Measurements from ENCODE around the gene MAGEF1. TPM values are rescaled to one million over a fixed set of nuclear protein-coding genes. Genes with fewer than 3 reads are reported as not detected.

The MAGEF1 gene
- total RNA-seq, 1 donor from 2014 or later, result 88.1 TPM

GRCh38 chr3:184666442-184666841 lies 45.4 kb downstream of the MAGEF1 start:
- Histone ChIP-seq H3K27me3 (peaks cover 6% of the 10 kb centered on the region), H3K4me3 (no peak overlapping the region), H3K9me3 (ENCODE audit: low read depth) (no peaks in the 10 kb centered on the region), H3K9ac (no peak overlapping the region), H3K36me3 (no peaks in the 10 kb centered on the region), H2AFZ (replicated peaks) (no peak overlapping the region), H3F3A (ENCODE audit: low read depth) (peaks cover 15% of the 10 kb centered on the region), H3K79me2 (ENCODE audit: low read depth) (no peaks in the 10 kb centered on the region), H4K20me1 (ENCODE audit: low read depth) (no peaks in the 10 kb centered on the region), H3K4me1 (peaks cover 9% of the 10 kb centered on the region), H3K27ac (no peak overlapping the region), H3K4me2 (no peak overlapping the region)
- H3K4me3 Mint-ChIP-seq, result no peak overlapping the region
- no peak for TF ChIP-seq CTCF (IDR thresholded peaks at IDR 0.05)
- no peak for TF ChIP-seq EZH2 (IDR thresholded peaks at IDR 0.05)
- no peak for TF ChIP-seq EZH2phosphoT487 (IDR thresholded peaks at IDR 0.05)
- H3K36me3 Mint-ChIP-seq, result no peaks in the 10 kb centered on the region
- no peak for DNase-seq (ENCODE audit: low spot score)
- peaks cover 19% of the 10 kb centered on the region for H3K4me1 Mint-ChIP-seq
- H3K27ac Mint-ChIP-seq, result no peak overlapping the region
- peaks cover under 1% of the 10 kb centered on the region for H3K9me3 Mint-ChIP-seq
- H3K27me3 Mint-ChIP-seq (ENCODE audit: insufficient read depth, low read depth), result peaks cover 12% of the 10 kb centered on the region

GRCh38 chr3:184665101-184665500 lies 46.8 kb downstream of the MAGEF1 start:
- Histone ChIP-seq H3K4me3 (no peak overlapping the region), H2AFZ (replicated peaks) (no peak overlapping the region), H3K27ac (no peak overlapping the region), H3K27me3 (peaks cover 6% of the 10 kb centered on the region), H4K20me1 (ENCODE audit: low read depth) (no peaks in the 10 kb centered on the region), H3F3A (ENCODE audit: low read depth) (peaks cover 24% of the 10 kb centered on the region), H3K9me3 (ENCODE audit: low read depth) (no peaks in the 10 kb centered on the region), H3K36me3 (no peaks in the 10 kb centered on the region), H3K4me1 (peaks cover 18% of the 10 kb centered on the region), H3K9ac (no peak overlapping the region), H3K79me2 (ENCODE audit: low read depth) (no peaks in the 10 kb centered on the region), H3K4me2 (no peak overlapping the region)
- TF ChIP-seq CTCF (IDR thresholded peaks at IDR 0.05), result no peak
- no peak for TF ChIP-seq EZH2phosphoT487 (IDR thresholded peaks at IDR 0.05)
- TF ChIP-seq EZH2 (IDR thresholded peaks at IDR 0.05), result no peak
- H3K27ac Mint-ChIP-seq, result no peak overlapping the region
- DNase-seq (ENCODE audit: low spot score), result no peak
- no peaks in the 10 kb centered on the region for H3K9me3 Mint-ChIP-seq
- no peaks in the 10 kb centered on the region for H3K36me3 Mint-ChIP-seq
- peaks cover 25% of the 10 kb centered on the region for H3K4me1 Mint-ChIP-seq
- H3K27me3 Mint-ChIP-seq (ENCODE audit: insufficient read depth, low read depth), result peaks cover 10% of the 10 kb centered on the region
- no peak overlapping the region for H3K4me3 Mint-ChIP-seq

GRCh38 chr3:184663756-184664155 lies 48.1 kb downstream of the MAGEF1 start:
- Mint-ChIP-seq H3K27me3 (ENCODE audit: insufficient read depth, low read depth) (peaks cover 10% of the 10 kb centered on the region), H3K4me1 (peaks cover 38% of the 10 kb centered on the region), H3K27ac (no peak overlapping the region), H3K36me3 (no peaks in the 10 kb centered on the region), H3K4me3 (no peak overlapping the region), H3K9me3 (no peaks in the 10 kb centered on the region)
- no peak for DNase-seq (ENCODE audit: low spot score)
- no peaks in the 10 kb centered on the region for H3K36me3 ChIP-seq
- H3K79me2 ChIP-seq (ENCODE audit: low read depth), result no peaks in the 10 kb centered on the region
- peaks cover 28% of the 10 kb centered on the region for H3K4me1 ChIP-seq
- no peak overlapping the region for H3K4me2 ChIP-seq
- H3K4me3 ChIP-seq, result no peak overlapping the region
- no peaks in the 10 kb centered on the region for H3K9me3 ChIP-seq (ENCODE audit: low read depth)
- H3K27ac ChIP-seq, result no peak overlapping the region
- peaks cover 37% of the 10 kb centered on the region for H3F3A ChIP-seq (ENCODE audit: low read depth)
- H2AFZ ChIP-seq (replicated peaks), result no peak overlapping the region
- H3K27me3 ChIP-seq, result peaks cover 6% of the 10 kb centered on the region
- H3K9ac ChIP-seq, result no peak overlapping the region
- no peaks in the 10 kb centered on the region for H4K20me1 ChIP-seq (ENCODE audit: low read depth)
- TF ChIP-seq EZH2phosphoT487 (IDR thresholded peaks at IDR 0.05), result no peak
- no peak for TF ChIP-seq CTCF (IDR thresholded peaks at IDR 0.05)
- no peak for TF ChIP-seq EZH2 (IDR thresholded peaks at IDR 0.05)
